Neural crest cell (in vitro differentiated cells): ENCODE results near the gene TEDC2. TPM values are rescaled to one million over a fixed set of nuclear protein-coding genes. Genes with fewer than 3 reads are reported as not detected.
"Not testable (repeated sequence)": the region's sequence is repeated elsewhere in the genome, so short reads cannot be mapped to it uniquely, and the experiment has no call there.

ENCODE experiments used
- DNase-seq: peaks from one replicate; pipeline ENCODE4 v3.0.0; 2021; ENCODE audit warnings: low read depth, mixed read lengths, low spot score
- H3K27ac Mint-ChIP-seq: one replicate; pipeline ENCODE4 v1.8.0; 2021; ENCODE audit warnings: mild to moderate bottlenecking, mixed read lengths; ENCODE audit not compliant: unreplicated experiment
- H3K27me3 Mint-ChIP-seq: 2 replicates; pipeline ENCODE4 v1.8.0; 2021; ENCODE audit warnings: low read depth, mild to moderate bottlenecking, mixed read lengths
- H3K36me3 Mint-ChIP-seq: 2 replicates; pipeline ENCODE4 v1.8.0; 2021; ENCODE audit warnings: low read depth, mild to moderate bottlenecking, mixed read lengths
- H3K4me1 Mint-ChIP-seq: 2 replicates; pipeline ENCODE4 v1.8.0; 2021; ENCODE audit warnings: mixed read lengths
- H3K4me3 Mint-ChIP-seq: one replicate; pipeline ENCODE4 v1.8.0; 2021; ENCODE audit warnings: mild to moderate bottlenecking, mixed read lengths
- H3K9me3 Mint-ChIP-seq: 2 replicates; pipeline ENCODE4 v1.8.0; 2021; ENCODE audit warnings: mixed read lengths
- total RNA-seq: library from RNA; stranded (reverse); gene quantifications from 2 replicates; pipeline ENCODE4 v1.2.1, GENCODE V29; 2021
- TF ChIP-seq, protein P1 (sequence below): fragments of 200-600 bp; sonication (generic); conservative IDR thresholded peaks from 2 replicates; pipeline ENCODE4 v1.5.0; 2021; ENCODE audit warnings: antibody characterized with exemption, mild to moderate bottlenecking

The TEDC2 gene
- total RNA-seq, 1 donor from 2014 or later: 66.5 TPM

- peaks cover under 1% of the 10 kb centered on the region for H3K4me1 Mint-ChIP-seq
- no peak overlapping the region for H3K27ac Mint-ChIP-seq
- no peaks in the 10 kb centered on the region for H3K9me3 Mint-ChIP-seq
- TF ChIP-seq, protein P1, sequence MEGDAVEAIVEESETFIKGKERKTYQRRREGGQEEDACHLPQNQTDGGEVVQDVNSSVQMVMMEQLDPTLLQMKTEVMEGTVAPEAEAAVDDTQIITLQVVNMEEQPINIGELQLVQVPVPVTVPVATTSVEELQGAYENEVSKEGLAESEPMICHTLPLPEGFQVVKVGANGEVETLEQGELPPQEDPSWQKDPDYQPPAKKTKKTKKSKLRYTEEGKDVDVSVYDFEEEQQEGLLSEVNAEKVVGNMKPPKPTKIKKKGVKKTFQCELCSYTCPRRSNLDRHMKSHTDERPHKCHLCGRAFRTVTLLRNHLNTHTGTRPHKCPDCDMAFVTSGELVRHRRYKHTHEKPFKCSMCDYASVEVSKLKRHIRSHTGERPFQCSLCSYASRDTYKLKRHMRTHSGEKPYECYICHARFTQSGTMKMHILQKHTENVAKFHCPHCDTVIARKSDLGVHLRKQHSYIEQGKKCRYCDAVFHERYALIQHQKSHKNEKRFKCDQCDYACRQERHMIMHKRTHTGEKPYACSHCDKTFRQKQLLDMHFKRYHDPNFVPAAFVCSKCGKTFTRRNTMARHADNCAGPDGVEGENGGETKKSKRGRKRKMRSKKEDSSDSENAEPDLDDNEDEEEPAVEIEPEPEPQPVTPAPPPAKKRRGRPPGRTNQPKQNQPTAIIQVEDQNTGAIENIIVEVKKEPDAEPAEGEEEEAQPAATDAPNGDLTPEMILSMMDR: no peak
- H3K27me3 Mint-ChIP-seq: no peaks in the 10 kb centered on the region
- DNase-seq: no peak
- peaks cover 15% of the 10 kb centered on the region for H3K36me3 Mint-ChIP-seq
- no peak overlapping the region for H3K4me3 Mint-ChIP-seq
Observed at GRCh38 chr16:2436110-2436509, 23.8 kb upstream of the TEDC2 start.

DNA sequence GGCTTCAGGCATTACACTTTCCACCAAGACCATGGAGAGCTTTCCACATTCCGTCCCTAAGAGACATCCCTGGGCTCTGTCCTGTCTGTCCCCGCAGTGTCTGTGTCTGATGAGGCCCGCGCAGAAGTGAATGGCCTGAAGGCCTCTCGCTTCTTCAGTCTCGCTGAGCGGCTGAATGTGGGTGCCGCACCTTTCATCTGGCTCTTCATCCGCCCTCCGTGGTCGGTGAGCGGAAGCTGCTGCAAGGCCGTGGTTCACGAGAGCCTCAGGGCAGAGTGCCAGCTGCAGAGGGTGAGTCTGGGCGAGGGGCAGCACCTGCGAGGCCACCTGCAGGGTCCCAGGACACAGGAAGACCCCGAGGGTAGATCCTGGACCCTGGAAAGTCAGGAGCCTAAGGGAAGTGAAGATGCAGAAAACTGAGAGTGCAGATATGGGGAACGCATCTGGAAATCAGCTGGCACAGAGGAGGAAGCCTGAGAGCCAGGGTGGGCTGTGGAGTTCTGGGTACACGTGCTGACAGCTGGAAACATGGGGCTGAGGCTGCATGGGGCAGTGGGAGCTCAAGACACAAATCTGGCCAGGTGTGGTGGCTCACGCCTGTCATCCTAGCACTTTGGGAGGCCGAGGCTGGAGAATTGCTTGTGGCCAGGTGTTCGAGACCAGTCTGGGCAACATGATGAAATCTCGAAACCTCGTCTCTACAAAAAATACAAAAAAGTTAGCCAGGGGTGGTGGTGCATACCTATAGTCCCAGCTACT lies 22.7 kb upstream of the TEDC2 start:
- peaks cover 15% of the 10 kb centered on the region for H3K36me3 Mint-ChIP-seq
- peak overlapping the region; percentile 62 for H3K27ac Mint-ChIP-seq
- no peak for DNase-seq

DNA sequence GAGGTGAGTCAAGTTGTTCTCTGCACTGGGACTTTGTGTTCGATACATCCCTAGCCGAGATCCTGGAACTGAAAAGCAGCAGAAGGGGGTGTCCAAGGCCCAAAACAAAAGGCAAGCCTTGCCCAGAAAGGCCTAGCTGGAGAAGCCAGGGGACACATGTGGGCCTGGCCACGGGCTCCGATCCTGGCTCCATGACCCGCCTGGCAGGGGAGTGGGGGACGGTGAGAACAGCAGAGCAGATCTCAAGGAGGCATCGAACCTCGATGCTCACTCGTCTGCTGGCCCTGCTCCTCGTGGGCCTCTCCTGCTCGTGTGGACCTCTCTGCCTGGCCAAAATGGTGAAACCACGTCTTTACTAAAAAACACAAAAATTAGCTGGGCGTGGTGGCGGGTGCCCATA lies 21.8 kb upstream of the TEDC2 start:
- Mint-ChIP-seq H3K9me3 (no peaks in the 10 kb centered on the region), H3K27ac (no peak overlapping the region), H3K27me3 (no peaks in the 10 kb centered on the region), H3K4me1 (no peaks in the 10 kb centered on the region), H3K36me3 (peaks cover 13% of the 10 kb centered on the region), H3K4me3 (no peak overlapping the region)
- DNase-seq: no peak
- TF ChIP-seq, protein P1: no peak

More for the DNA sequence above, 22.7 kb upstream of the TEDC2 start:
- TF ChIP-seq, protein P1: no peak
- H3K4me1 Mint-ChIP-seq: no peaks in the 10 kb centered on the region
- H3K4me3 Mint-ChIP-seq: no peak overlapping the region
- no peaks in the 10 kb centered on the region for H3K27me3 Mint-ChIP-seq
- H3K9me3 Mint-ChIP-seq: no peaks in the 10 kb centered on the region

DNA sequence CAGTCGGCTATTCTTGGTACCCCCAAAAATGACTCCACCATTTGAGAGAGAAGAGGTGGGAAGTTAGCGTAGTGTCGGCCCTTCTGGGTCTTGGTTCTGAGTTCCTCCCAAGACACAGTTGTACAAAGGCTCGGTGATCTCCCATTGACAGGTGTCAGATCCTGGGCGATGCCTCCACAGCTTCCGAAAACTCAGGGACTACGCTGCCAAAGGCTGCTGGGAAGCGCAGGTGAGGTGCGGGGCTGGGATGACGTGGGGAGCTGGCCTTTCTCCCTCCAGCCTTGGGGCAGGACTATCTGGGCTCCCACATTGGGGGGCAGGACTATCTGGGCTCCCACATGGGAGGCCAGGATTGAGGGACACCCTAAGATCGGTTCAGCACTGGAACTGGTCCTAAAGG lies 20.3 kb upstream of the TEDC2 start:
- Mint-ChIP-seq H3K36me3 (peaks cover 12% of the 10 kb centered on the region), H3K27ac (no peak overlapping the region)

DNA sequence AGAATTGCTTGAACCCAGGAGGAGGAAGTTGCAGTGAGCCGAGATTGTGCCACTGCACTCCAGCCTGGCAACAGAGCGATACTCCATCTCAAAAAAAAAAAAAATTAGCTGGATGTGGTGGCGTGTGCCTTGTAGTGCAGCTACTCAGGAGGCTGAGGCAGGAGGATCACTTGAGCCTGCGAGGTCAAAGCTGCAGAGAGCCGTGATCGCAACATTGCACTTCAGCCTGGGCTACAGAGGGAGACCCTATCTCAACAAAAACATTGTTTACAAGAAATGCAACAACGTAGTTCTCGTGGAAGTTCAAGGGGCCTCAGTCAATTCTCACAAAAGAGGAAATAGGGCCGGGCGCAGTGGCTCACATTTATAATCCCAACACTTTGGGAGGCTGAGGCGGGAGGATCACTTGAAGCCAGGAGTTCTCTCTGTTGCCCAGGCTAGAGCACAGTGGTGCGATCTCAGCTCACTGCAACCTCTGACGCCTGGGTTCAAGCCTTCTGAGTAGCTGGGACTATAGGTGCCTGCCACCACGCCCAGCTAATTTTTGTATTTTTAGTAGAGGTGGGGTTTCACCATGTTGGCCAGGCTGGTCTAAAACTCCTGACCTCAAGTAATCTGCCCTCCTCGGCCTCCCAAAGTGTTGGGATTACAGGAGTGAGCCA lies 18.6 kb upstream of the TEDC2 start:
- not testable (repeated sequence) for H3K27me3 Mint-ChIP-seq, DNase-seq, H3K4me1 Mint-ChIP-seq, H3K27ac Mint-ChIP-seq, H3K9me3 Mint-ChIP-seq, H3K4me3 Mint-ChIP-seq
- H3K36me3 Mint-ChIP-seq: peaks cover 13% of the 10 kb centered on the region

More for the DNA sequence above, 20.3 kb upstream of the TEDC2 start:
- H3K9me3 Mint-ChIP-seq: no peaks in the 10 kb centered on the region
- no peak for DNase-seq
- H3K4me1 Mint-ChIP-seq: no peaks in the 10 kb centered on the region
- TF ChIP-seq, protein P1: no peak
- H3K27me3 Mint-ChIP-seq: no peaks in the 10 kb centered on the region
- no peak overlapping the region for H3K4me3 Mint-ChIP-seq

DNA sequence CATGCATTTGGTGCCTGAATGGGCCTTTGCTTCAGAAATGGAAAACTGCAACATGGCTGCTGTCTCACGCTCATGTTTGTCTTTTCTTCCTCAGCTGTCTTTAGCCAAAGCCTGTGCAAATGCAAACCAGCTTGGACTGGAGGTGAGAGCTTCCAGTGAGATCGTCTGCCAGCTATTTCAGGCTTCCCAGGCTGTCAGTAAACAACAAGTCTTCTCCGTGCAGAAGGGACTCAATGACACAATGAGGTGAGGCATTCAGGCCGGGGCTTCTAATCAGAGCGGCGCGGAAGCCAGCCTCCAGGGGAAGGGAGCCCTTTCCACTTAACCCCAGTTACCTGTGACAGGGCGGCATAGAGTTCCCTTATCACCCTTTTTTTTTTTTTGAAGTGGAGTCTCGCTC lies 16.4 kb upstream of the TEDC2 start:
- TF ChIP-seq, protein P1: no peak
- no peaks in the 10 kb centered on the region for H3K9me3 Mint-ChIP-seq
- no peaks in the 10 kb centered on the region for H3K4me1 Mint-ChIP-seq
- H3K27me3 Mint-ChIP-seq: no peaks in the 10 kb centered on the region
- H3K36me3 Mint-ChIP-seq: peaks cover 12% of the 10 kb centered on the region
- H3K4me3 Mint-ChIP-seq: no peak overlapping the region
- no peak for DNase-seq
- H3K27ac Mint-ChIP-seq: no peak overlapping the region
